Colonic mucosa (tissue), 4 donors: ENCODE results near the gene PSME3. TPM values are rescaled to one million over a fixed set of nuclear protein-coding genes. Genes with fewer than 3 reads are reported as not detected.
"Not testable (repeated sequence)": the region's sequence is repeated elsewhere in the genome, so short reads cannot be mapped to it uniquely, and the experiment has no call there.

Experiments
- DNase-seq: peaks from one replicate; pipeline ENCODE4 v3.0.0-alpha.2; 2020
- H3K27ac ChIP-seq: fragments of 200-600 bp; one replicate; pipeline ENCODE4 v1.8.0; 2021
- H3K27me3 ChIP-seq: fragments of 200-600 bp; one replicate; pipeline ENCODE4 v1.8.0; 2021
- H3K36me3 ChIP-seq: fragments of 200-600 bp; one replicate; pipeline ENCODE4 v1.8.0; 2021
- H3K4me1 ChIP-seq: fragments of 200-600 bp; one replicate; pipeline ENCODE4 v1.8.0; 2021; ENCODE audit warnings: mild to moderate bottlenecking
- H3K4me3 ChIP-seq: fragments of 200-600 bp; one replicate; pipeline ENCODE4 v1.8.0; 2021
- H3K9ac ChIP-seq, 2 donors: one replicate each; pipeline ENCODE4 v1.7.0; 2013; ENCODE audit warnings: control low read depth in 2 of 2, low read depth in 2 of 2, low read length in 2 of 2
- H3K9me3 ChIP-seq: fragments of 200-600 bp; one replicate; pipeline ENCODE4 v1.8.0; 2021
- intact Hi-C: fragments of 100-400 bp; cut with DNase I; formaldehyde crosslinking; loops from one replicate; pipeline ENCODE4 v1.14.1; 2022
- total RNA-seq, 2 donors: library from RNA; stranded (reverse); fragmentation: NEBNext Ultra II Directional in 1 of 2; extraction: Animal tissue kit (Norgen Biotek cat#: 25700) in 1 of 2; gene quantifications; one replicate each; pipeline ENCODE4 v1.2.1, GENCODE V29; 2021
- TF ChIP-seq, protein P1 (sequence below): fragments of 200-600 bp; IDR thresholded peaks from one replicate; pipeline ENCODE4 v1.8.0; 2022; ENCODE audit warnings: antibody characterized with exemption, mild to moderate bottlenecking
- donor health status: healthy.
- donor health status: DM: no; HTN: no; CAD: no.
- donor health status: DM: no; HTN: no; CAD: no.

Gene PSME3
- total RNA-seq, 2 donors from 2014 or later: 86.4 to 163 TPM

DNA sequence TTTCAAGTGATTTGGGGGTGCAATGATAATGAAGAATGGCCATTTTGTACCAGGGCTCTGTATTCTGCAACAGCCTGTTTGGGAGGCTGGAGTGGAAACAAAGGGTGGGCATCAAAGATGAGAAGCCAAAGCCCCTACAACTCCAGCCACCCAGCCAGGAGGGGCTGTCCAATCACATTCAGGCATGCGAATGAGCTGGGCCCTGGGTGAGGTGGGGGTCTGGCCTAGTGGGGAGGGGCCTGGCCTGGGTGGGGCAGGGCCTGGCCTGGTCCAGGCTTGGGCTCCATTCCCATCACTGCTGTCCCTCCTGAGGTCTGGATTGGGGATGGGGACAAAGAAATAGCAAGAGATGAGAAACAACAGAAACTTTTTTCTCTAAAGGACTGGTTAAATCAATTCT lies 24.2 kb downstream of the PSME3 start:
- no peaks in the 10 kb centered on the region for H3K36me3 ChIP-seq
- H3K27ac ChIP-seq: no peak overlapping the region
- no peaks in the 10 kb centered on the region for H3K9me3 ChIP-seq
- TF ChIP-seq, protein P1, sequence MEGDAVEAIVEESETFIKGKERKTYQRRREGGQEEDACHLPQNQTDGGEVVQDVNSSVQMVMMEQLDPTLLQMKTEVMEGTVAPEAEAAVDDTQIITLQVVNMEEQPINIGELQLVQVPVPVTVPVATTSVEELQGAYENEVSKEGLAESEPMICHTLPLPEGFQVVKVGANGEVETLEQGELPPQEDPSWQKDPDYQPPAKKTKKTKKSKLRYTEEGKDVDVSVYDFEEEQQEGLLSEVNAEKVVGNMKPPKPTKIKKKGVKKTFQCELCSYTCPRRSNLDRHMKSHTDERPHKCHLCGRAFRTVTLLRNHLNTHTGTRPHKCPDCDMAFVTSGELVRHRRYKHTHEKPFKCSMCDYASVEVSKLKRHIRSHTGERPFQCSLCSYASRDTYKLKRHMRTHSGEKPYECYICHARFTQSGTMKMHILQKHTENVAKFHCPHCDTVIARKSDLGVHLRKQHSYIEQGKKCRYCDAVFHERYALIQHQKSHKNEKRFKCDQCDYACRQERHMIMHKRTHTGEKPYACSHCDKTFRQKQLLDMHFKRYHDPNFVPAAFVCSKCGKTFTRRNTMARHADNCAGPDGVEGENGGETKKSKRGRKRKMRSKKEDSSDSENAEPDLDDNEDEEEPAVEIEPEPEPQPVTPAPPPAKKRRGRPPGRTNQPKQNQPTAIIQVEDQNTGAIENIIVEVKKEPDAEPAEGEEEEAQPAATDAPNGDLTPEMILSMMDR: no peak
- DNase-seq: no peak
- no peaks in the 10 kb centered on the region for H3K4me1 ChIP-seq
- H3K4me3 ChIP-seq: no peak overlapping the region
- H3K9ac ChIP-seq: no peak overlapping the region
- intact Hi-C loops: no loop called here
- H3K27me3 ChIP-seq: no peaks in the 10 kb centered on the region

DNA sequence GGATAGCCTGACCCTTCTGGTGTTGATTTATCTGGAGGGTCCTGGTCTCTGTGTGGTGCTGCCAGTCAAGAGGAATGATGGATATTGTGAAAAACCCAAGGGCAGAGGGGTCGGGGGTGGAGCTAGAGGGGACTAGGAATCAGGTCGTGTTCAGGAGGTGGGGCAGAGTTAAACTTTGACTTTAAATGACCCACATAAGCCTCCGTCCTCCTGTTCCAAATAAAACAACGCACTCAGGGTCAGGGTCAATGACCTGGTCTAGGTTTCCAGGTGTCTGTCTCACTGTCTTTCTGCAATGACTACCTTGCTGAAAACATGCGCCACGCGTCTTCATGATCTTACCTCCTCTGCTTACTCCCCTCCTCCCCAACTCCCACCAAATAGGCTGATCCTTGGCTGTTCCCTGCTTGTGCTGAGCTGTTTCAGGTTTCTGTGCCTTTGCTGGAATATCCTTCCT lies 32.5 kb downstream of the PSME3 start:
- H3K4me3 ChIP-seq: no peak overlapping the region
- no peaks in the 10 kb centered on the region for H3K9me3 ChIP-seq
- TF ChIP-seq, protein P1: no peak
- H3K27ac ChIP-seq: no peak overlapping the region
- intact Hi-C loops: no loop called here
- no peak overlapping the region for H3K9ac ChIP-seq
- DNase-seq: no peak
- no peaks in the 10 kb centered on the region for H3K36me3 ChIP-seq
- no peaks in the 10 kb centered on the region for H3K27me3 ChIP-seq
- no peaks in the 10 kb centered on the region for H3K4me1 ChIP-seq

DNA sequence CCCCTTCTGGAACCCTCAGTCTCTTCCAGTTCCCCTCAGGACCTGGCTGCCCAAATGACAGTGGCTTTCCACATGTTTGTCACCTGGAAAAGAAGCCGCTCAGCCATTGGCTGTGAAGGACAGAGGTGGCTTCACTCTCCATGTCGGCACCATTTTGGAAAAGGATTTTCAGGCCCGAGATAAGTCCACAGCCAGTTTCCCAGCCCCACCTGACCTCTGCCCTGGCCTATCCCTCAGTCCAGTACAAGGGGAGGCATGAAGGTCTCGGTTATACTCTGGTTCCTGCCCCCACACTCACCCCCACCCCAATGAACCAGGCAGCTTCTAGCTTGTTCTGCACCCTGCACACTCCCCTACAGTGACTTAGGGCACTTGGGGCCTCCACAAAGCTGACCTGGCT lies 33.0 kb downstream of the PSME3 start:
- DNase-seq: no peak
- no peaks in the 10 kb centered on the region for H3K9me3 ChIP-seq
- TF ChIP-seq, protein P1: no peak
- no peaks in the 10 kb centered on the region for H3K27me3 ChIP-seq
- intact Hi-C loops: no loop called here
- no peak overlapping the region for H3K4me3 ChIP-seq
- H3K27ac ChIP-seq: no peak overlapping the region
- no peaks in the 10 kb centered on the region for H3K36me3 ChIP-seq
- H3K4me1 ChIP-seq: no peaks in the 10 kb centered on the region
- no peak overlapping the region for H3K9ac ChIP-seq

DNA sequence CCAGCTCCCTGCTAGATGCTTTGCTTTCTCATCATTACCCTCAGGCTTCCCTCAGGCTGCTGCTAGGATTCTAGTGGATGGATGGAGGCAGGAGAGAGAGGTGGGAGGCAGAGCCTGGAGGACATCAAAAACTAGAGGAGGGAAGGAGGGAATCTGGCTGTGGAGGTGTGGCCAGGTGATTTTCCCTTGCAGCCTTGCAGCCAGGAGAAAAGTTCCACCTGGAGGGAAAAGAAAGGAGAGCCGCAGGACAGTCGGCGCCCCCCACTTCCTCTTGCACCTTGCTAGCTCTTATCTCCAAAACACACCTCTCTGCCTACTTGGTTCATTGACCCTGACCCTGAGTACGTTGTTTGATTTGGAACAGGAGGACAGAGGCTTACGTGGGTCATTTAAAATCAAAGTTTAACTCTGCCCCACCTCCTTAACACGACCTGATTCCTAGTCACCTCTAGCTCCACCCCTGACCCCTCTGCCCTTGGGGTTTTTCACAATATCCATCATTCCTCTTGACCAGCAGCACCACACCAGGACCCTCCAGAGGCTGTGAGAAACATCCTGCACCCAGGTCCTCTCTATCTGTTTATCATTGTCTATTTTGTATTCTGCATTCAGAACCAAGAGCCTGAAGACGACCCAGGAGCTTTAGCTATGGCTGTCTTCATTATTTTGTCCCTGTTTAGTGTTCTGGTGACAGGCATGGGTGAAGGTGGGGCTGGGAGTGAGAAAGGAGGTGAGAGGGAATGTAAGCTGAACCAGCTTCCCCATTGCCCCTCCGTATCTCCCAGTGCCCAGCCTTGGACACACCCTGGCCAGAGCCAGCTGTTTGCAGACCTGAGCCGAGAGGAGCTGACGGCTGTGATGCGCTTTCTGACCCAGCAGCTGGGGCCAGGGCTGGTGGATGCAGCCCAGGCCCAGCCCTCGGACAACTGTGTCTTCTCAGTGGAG lies 33.7 kb downstream of the PSME3 start:
- H3K4me1 ChIP-seq: no peaks in the 10 kb centered on the region
- H3K4me3 ChIP-seq: no peak overlapping the region
- H3K27me3 ChIP-seq: no peaks in the 10 kb centered on the region
- TF ChIP-seq, protein P1: no peak
- no peaks in the 10 kb centered on the region for H3K9me3 ChIP-seq
- DNase-seq: no peak
- no peak overlapping the region for H3K27ac ChIP-seq
- no peak overlapping the region for H3K9ac ChIP-seq
- intact Hi-C loops: no loop called here
- no peaks in the 10 kb centered on the region for H3K36me3 ChIP-seq

DNA sequence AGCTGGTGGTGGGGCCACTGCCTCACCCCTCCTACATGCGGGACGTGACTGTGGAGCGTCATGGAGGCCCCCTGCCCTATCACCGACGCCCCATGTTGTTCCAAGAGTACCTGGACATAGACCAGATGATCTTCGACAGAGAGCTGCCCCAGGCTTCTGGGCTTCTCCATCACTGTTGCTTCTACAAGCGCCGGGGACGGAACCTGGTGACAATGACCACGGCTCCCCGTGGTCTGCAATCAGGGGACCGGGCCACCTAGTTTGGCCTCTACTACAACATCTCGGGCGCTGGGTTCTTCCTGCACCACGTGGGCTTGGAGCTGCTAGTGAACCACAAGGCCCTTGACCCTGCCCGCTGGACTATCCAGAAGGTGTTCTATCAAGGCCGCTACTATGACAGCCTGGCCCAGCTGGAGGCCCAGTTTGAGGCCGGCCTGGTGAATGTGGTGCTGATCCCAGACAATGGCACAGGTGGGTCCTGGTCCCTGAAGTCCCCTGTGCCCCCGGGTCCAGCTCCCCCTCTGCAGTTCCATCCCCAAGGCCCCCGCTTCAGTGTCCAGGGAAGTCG lies 34.6 kb downstream of the PSME3 start:
- H3K4me1 ChIP-seq, H3K27ac ChIP-seq, DNase-seq, H3K27me3 ChIP-seq, H3K36me3 ChIP-seq, H3K9ac ChIP-seq, H3K4me3 ChIP-seq, intact Hi-C loops, H3K9me3 ChIP-seq: not testable (repeated sequence)

DNA sequence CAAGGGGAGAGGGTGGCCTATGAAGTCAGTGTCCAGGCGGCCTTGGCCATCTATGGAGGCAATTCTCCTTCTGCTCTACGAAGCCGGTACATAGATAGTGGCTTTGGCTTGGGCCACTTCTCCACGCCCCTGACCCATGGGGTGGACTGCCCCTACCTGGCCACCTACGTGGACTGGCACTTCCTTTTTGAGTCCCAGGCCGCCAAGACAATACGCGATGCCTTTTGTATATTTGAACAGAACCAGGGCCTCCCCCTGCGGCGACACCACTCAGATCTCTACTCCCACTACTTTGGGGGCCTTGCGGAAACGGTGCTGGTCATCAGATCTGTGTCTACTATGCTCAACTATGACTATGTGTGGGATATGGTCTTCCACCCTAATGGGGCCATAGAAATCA lies 35.1 kb downstream of the PSME3 start:
- TF ChIP-seq, protein P1: no peak

More for the DNA sequence above, 35.1 kb downstream of the PSME3 start:
- no peak for DNase-seq
- Histone ChIP-seq H3K36me3 (no peaks in the 10 kb centered on the region), H3K27me3 (no peaks in the 10 kb centered on the region), H3K4me3 (no peak overlapping the region), H3K9me3 (no peaks in the 10 kb centered on the region), H3K27ac (no peak overlapping the region), H3K4me1 (no peaks in the 10 kb centered on the region), H3K9ac (no peak overlapping the region)
- intact Hi-C loops: no loop called here
